Lung (tissue), 12 donors: Measurements from ENCODE around the gene PRR5. TPM values are rescaled to one million over a fixed set of nuclear protein-coding genes. Genes with fewer than 3 reads are reported as not detected.
"Not testable (repeated sequence)": the region's sequence is repeated elsewhere in the genome, so short reads cannot be mapped to it uniquely, and the experiment has no call there.

Experiments used
- ATAC-seq: fragments of 200-7000 bp; cut with Tn5 transposase; one replicate; pipeline ENCODE4 v1.9.1; 2020; ENCODE audit warnings: moderate number of reproducible peaks; ENCODE audit not compliant: insufficient read depth, low FRiP score
- DNase-seq, 3 donors: peaks; one replicate each; pipeline ENCODE4 v3.0.0-alpha.2; 2013 to 2017
- H3K27ac ChIP-seq, 2 donors: one replicate each; pipeline ENCODE4 v1.5.1; 2013; ENCODE audit warnings: mild to moderate bottlenecking in 2 of 2, moderate library complexity in 2 of 2, control low read depth in 1 of 2, inconsistent platforms in 1 of 2, low read depth in 1 of 2, low read length in 1 of 2
- H3K27me3 ChIP-seq, 3 donors: one replicate each; pipeline ENCODE4 v1.5.1; 2013; ENCODE audit warnings: low read length in 2 of 3; ENCODE audit not compliant: control insufficient read depth in 3 of 3, insufficient read depth in 3 of 3
- H3K36me3 ChIP-seq, 4 donors: one replicate each; pipeline ENCODE4 v1.5.1; 2013; ENCODE audit warnings: low read length in 4 of 4, mild to moderate bottlenecking in 1 of 4, moderate library complexity in 1 of 4; ENCODE audit not compliant: control insufficient read depth in 4 of 4, insufficient read depth in 4 of 4
- H3K4me1 ChIP-seq, 5 donors: one replicate each; pipeline ENCODE4 v1.5.1; 2013; ENCODE audit warnings: low read length in 5 of 5, mild to moderate bottlenecking in 2 of 5, moderate library complexity in 1 of 5; ENCODE audit not compliant: control insufficient read depth in 5 of 5, insufficient read depth in 5 of 5
- H3K4me3 ChIP-seq: one replicate; pipeline ENCODE4 v1.5.1; 2013; ENCODE audit warnings: mild to moderate bottlenecking, control low read depth, moderate library complexity
- H3K9ac ChIP-seq, 2 donors: one replicate each; pipeline ENCODE4 v1.5.1; 2013; ENCODE audit warnings: low read length in 2 of 2, control low read depth in 1 of 2; ENCODE audit not compliant: insufficient read depth in 1 of 2
- H3K9me3 ChIP-seq, 4 donors: one replicate each; pipeline ENCODE4 v1.5.1; 2013; ENCODE audit warnings: low read length in 3 of 4, mild to moderate bottlenecking in 1 of 4, moderate library complexity in 1 of 4; ENCODE audit not compliant: control insufficient read depth in 4 of 4, insufficient read depth in 3 of 4
- CTCF ChIP-seq: IDR thresholded peaks from 2 replicates; pipeline ENCODE4 v1.5.1; 2012; ENCODE audit warnings: mild to moderate bottlenecking; ENCODE audit errors: control extremely low read depth, extremely low read depth
- WGBS, 2 donors: extraction: QIAGEN DNeasy Blood & Tissue Kit; methylation state at CpG; one replicate each; pipeline ENCODE4 v1.1.7; 2013; 5-methylcytosine and 5-hydroxymethylcytosine counted together
- polyA plus RNA-seq, 2 donors: library from polyadenylated mRNA; stranded (reverse); fragments of 200-250 nt; gene quantifications; one replicate each; pipeline ENCODE4 v1.2.1, GENCODE V29; 2013
- total RNA-seq, 2 donors: library from RNA; depleted of rRNA in 1 of 2; stranded (reverse); fragments of >200 nt in 1 of 2; gene quantifications; one replicate each; pipeline ENCODE4 v1.2.1, GENCODE V29; 2014 to 2021
- donor health status: control.
- donor health status: control.
- donor health status: Bipolar disorder and iron deficiency.
- donor health status: healthy.
- donor health status: DM: yes; HTN: yes; CAD: no.

The PRR5 gene
- total and polyA plus RNA-seq, 4 donors = 9.1 to 17.3 (median 11.1) TPM

DNA sequence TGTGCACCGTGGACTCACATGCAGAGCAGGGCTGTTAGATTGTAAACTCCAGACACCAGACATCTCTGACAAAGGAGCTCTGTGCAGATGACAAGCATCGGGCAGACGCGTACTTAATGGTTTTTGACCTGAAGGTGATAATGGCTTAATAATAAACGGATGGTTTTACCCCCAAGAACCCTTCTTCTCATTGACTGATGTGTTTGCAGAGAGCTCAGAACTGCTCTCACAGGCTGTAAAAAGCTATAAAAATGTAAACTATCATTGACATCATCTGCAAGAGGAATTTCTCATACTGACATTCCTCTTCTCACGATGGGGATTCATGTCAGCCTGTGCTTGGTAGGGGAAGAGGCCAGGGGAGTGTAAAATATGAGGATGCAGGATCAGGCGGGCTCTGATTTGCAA is 41.8 kb downstream of the PRR5 start:
- Histone ChIP-seq H3K27ac (no peak overlapping the region), H3K27me3 (no peaks in the 10 kb centered on the region), H3K9ac (no peak overlapping the region), H3K36me3 (no peaks in the 10 kb centered on the region), H3K4me1 (peaks cover 0 to 45% (median 15%) of the 10 kb centered on the region in 5 donors), H3K9me3 (no peaks in the 10 kb centered on the region), H3K4me3 (no peak overlapping the region)
- 52 to 57% methylated on average over 7 of the region's 7 CpGs for WGBS, 2 donors
- DNase-seq (peak; percentile 79 to 95 (median 94)), ATAC-seq (no peak)
- TF ChIP-seq CTCF = no peak

DNA sequence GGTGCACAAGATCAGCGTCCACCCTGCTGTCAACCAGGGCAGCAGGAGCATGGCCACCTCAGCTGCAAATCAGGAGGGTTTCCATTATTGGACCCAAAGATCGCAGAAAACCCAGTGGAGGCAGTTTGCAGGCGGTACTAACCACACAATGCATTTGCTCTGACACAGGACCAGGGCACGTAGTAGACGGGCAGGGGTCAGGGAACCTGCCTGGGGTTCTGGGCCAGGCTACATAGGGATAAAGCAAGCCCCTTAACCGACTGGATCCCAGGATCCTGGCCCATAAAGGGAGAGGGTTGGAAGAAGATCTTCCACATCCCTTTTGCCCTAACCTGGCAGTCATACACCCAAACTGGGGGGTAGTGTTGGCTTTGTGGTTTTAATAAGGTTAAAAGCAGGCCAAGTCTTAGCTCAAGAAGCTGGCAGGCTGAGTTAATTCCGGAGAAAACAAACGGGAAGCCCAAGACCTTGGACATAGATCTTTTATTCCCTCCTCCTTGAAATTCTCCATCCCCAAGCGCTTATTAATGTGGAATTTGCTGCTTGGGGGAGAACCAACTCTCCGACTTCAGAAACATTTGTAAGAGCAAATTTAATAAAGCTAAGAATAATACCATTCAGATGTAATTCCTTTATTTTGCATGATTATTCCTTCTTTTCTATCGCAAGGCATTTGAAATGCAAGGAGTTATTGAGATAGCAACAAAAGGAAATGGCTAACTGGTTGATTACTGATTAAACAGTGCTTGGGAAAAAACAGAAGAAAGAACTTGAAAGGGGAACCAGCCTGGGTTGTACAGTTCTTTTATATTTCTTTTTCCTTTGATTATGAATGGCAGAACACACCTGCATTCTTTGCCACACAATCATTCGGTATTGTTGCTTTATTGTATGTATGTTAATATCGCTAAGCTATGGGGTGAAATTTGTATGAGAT is 44.1 kb downstream of the PRR5 start:
- no peaks in the 10 kb centered on the region for H3K9me3 ChIP-seq
- H3K4me1 ChIP-seq = peaks cover 0 to 45% (median 15%) of the 10 kb centered on the region in 5 donors
- no peak overlapping the region for H3K27ac ChIP-seq
- no peak for TF ChIP-seq CTCF
- no peaks in the 10 kb centered on the region for H3K36me3 ChIP-seq
- H3K9ac ChIP-seq = peak overlapping the region in 1 of 2 donors; percentile 74
- DNase-seq (peak in 2 of 3 donors; percentile 58 to 62), ATAC-seq (no peak)
- WGBS, 2 donors = 49 to 66% methylated on average over 13 of the region's 13 CpGs
- no peak overlapping the region for H3K4me3 ChIP-seq
- H3K27me3 ChIP-seq = no peaks in the 10 kb centered on the region

GRCh38 chr22:44747784-44748127 is 45.8 kb downstream of the PRR5 start:
- not testable (repeated sequence) for ATAC-seq, H3K9ac ChIP-seq, H3K9me3 ChIP-seq, H3K27me3 ChIP-seq, H3K27ac ChIP-seq, H3K36me3 ChIP-seq, H3K4me3 ChIP-seq
- H3K4me1 ChIP-seq = peaks cover 0 to 47% (median 13%) of the 10 kb centered on the region in 5 donors
- 85 to 90% methylated on average over 4 of the region's 4 CpGs for WGBS, 2 donors
- DNase-seq = peak in 2 of 3 donors; percentile 54 to 68

DNA sequence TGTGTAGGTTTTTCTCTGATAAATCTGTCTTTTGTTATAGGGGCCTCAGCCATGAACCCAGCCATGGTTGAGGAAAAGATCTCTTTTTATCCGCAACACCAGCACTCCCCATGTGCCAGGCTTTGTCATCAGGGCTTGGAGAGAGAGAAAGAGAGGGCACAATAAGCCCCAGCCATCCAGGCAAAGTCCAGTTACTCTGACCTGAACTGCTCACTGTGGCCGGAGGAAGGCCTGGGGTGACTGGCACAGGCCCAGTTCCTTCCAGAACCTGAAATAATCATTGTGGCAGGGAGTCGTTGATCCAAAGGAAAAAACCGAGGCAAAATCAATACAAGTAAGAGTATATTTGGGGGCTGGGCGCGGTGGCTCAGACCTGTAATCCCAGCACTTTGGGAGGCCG is 46.5 kb downstream of the PRR5 start:
- no peaks in the 10 kb centered on the region for H3K36me3 ChIP-seq
- no peak overlapping the region for H3K9ac ChIP-seq
- H3K4me3 ChIP-seq = no peak overlapping the region
- peaks cover 0 to 5% (median 0%) of the 10 kb centered on the region in 4 donors for H3K9me3 ChIP-seq
- DNase-seq (no peak), ATAC-seq (no peak)
- 91 to 97% methylated on average over 7 of the region's 7 CpGs for WGBS, 2 donors
- peaks cover 0 to 48% (median 14%) of the 10 kb centered on the region in 5 donors for H3K4me1 ChIP-seq
- no peak for TF ChIP-seq CTCF
- H3K27ac ChIP-seq = no peak overlapping the region
- no peaks in the 10 kb centered on the region for H3K27me3 ChIP-seq
